H54 (cell line): ENCODE data around the gene MRGPRF.

Experiments
- DNase-seq: peaks from one replicate; pipeline ENCODE4 v3.0.0; 2011; ENCODE audit warnings: low spot score, mixed read lengths; ENCODE audit not compliant: insufficient read length
- FAIRE-seq: peaks from 3 replicates; lab custom pipeline; 2011; peaks lifted over from hg19 to GRCh38; lab: Jason Lieb, UNC
- POLR2A ChIP-seq: IDR thresholded peaks from 2 replicates; pipeline ENCODE4 v1.6.1; 2011; ENCODE audit warnings: low read depth, mild to moderate bottlenecking, low read length

Gene MRGPRF

GRCh38 chr11:68999093-68999747, 13.8 kb downstream of the MRGPRF start:
- TF ChIP-seq POLR2A = no peak
- FAIRE-seq = no peak
- DNase-seq = no peak

- FAIRE-seq (no peak), DNase-seq (no peak)
- TF ChIP-seq POLR2A = no peak
These were observed 14.6 kb downstream of the MRGPRF start for GRCh38 chr11:68998390-68998911.

GRCh38 chr11:68997995-68998348, 15.1 kb downstream of the MRGPRF start:
- TF ChIP-seq POLR2A = no peak
- FAIRE-seq = no peak
- no peak for DNase-seq

GRCh38 chr11:68997124-68997994, 15.7 kb downstream of the MRGPRF start:
- TF ChIP-seq POLR2A = no peak
- FAIRE-seq = no peak
- no peak for DNase-seq

- no peak for DNase-seq
- no peak for FAIRE-seq
- TF ChIP-seq POLR2A = no peak
These were observed 16.5 kb downstream of the MRGPRF start for GRCh38 chr11:68996376-68997123.

GRCh38 chr11:68994894-68995285, 18.2 kb downstream of the MRGPRF start:
- TF ChIP-seq POLR2A = no peak
- FAIRE-seq = no peak
- no peak for DNase-seq

- DNase-seq = no peak
- no peak for FAIRE-seq
- no peak for TF ChIP-seq POLR2A
These were observed 18.7 kb downstream of the MRGPRF start for GRCh38 chr11:68994161-68994893.

- FAIRE-seq (no peak), DNase-seq (no peak)
- no peak for TF ChIP-seq POLR2A
These were observed 19.5 kb downstream of the MRGPRF start for GRCh38 chr11:68993546-68993945.

- no peak for FAIRE-seq
These were observed 20.2 kb downstream of the MRGPRF start for GRCh38 chr11:68992743-68993255.

GRCh38 chr11:68990995-68991780, 21.9 kb downstream of the MRGPRF start:
- no peak for DNase-seq
- no peak for FAIRE-seq
- TF ChIP-seq POLR2A = no peak

More at GRCh38 chr11:68992743-68993255, 20.2 kb downstream of the MRGPRF start:
- no peak for DNase-seq
- no peak for TF ChIP-seq POLR2A

- DNase-seq = no peak
- FAIRE-seq = no peak
- no peak for TF ChIP-seq POLR2A
These were observed 23.0 kb downstream of the MRGPRF start for GRCh38 chr11:68989936-68990606.

- no peak for TF ChIP-seq POLR2A
- no peak for DNase-seq
- no peak for FAIRE-seq
These were observed 24.6 kb downstream of the MRGPRF start for GRCh38 chr11:68988491-68988890.
